GM12878 (cell line): ENCODE measurements around the gene CLEC4G. TPM values are rescaled to one million over a fixed set of nuclear protein-coding genes. Genes with fewer than 3 reads are reported as not detected.

Experiments
- ATAC-seq: fragments of 200-7000 bp; cut with Tn5 transposase; 3 replicates; pipeline ENCODE4 v1.9.1; 2020; ENCODE audit warnings: mild to moderate bottlenecking, moderate library complexity
- BruUV-seq: library from RNA; stranded (reverse); fragments of 400-500 nt; replicated peaks from 2 replicates; lab custom pipeline; 2021; lab: Mats Ljungman, UMichigan
- CTCF ChIA-PET: fragments of 300-600 bp; sonication (Branson Sonifier 250); formaldehyde crosslinking; extraction: SDS; loops from one replicate; lab custom pipeline; 2021; ENCODE audit warnings: inconsistent platforms; lab: Yijun Ruan, JAX
- POLR2A ChIA-PET: fragments of 350-600 bp; formaldehyde crosslinking; extraction: SDS; loops from one replicate; lab custom pipeline; 2021; ENCODE audit warnings: inconsistent platforms; lab: Charles Lee
- RAD21 ChIA-PET: fragments of 300-600 bp; sonication (Branson Sonifier 250); formaldehyde crosslinking; loops from one replicate; lab custom pipeline; 2023; ENCODE audit warnings: antibody characterized with exemption; ENCODE audit not compliant: unreplicated experiment; lab: Charles Lee
- SMC1A ChIA-PET: fragments of 300-600 bp; sonication (Branson Sonifier 250); formaldehyde crosslinking; loops from one replicate; lab custom pipeline; 2023; ENCODE audit not compliant: unreplicated experiment, uncharacterized antibody; lab: Charles Lee
- DNase-seq: peaks from one replicate; pipeline ENCODE4 v3.0.0-alpha.2; 2011; ENCODE audit warnings: low read depth, low spot score
- FAIRE-seq: peaks from 3 replicates; lab custom pipeline; 2011; peaks lifted over from hg19 to GRCh38; lab: Jason Lieb, UNC
- H2AFZ ChIP-seq: 2 replicates; pipeline ENCODE4 v1.6.0; 2011; ENCODE audit warnings: low read depth, low read length, control low read depth; ENCODE audit not compliant: control insufficient read depth
- H3K27ac ChIP-seq: 2 replicates; pipeline ENCODE4 v1.5.1; 2011; ENCODE audit warnings: control low read depth; ENCODE audit not compliant: control insufficient read depth, insufficient read depth
- H3K27me3 ChIP-seq, 2 experiments: replicated peaks in 1 of 2; 2 replicates each; pipeline versions ENCODE4 v1.6.0 to v1.6.1; 2011; ENCODE audit warnings: low read length in 1 of 2; ENCODE audit not compliant: control insufficient read depth in 2 of 2, insufficient read depth in 2 of 2
- H3K36me3 ChIP-seq, 2 experiments: 2 replicates each; pipeline ENCODE4 v1.5.1; 2011; ENCODE audit warnings: low read length in 1 of 2; ENCODE audit not compliant: control insufficient read depth in 2 of 2, insufficient read depth in 2 of 2
- H3K4me1 ChIP-seq: 2 replicates; pipeline ENCODE4 v1.6.1; 2011; ENCODE audit warnings: mild to moderate bottlenecking, low read length, moderate library complexity, mixed read lengths; ENCODE audit not compliant: control insufficient read depth, insufficient read depth
- H3K4me2 ChIP-seq: 2 replicates; pipeline ENCODE4 v1.6.0; 2011; ENCODE audit warnings: control low read depth; ENCODE audit not compliant: control insufficient read depth, insufficient read depth
- H3K4me3 ChIP-seq: fragments of 200-600 bp; sonication (generic); 2 replicates; pipeline ENCODE4 v1.5.1; 2016
- H3K79me2 ChIP-seq: 2 replicates; pipeline ENCODE4 v1.6.0; 2011; ENCODE audit warnings: low read length; ENCODE audit not compliant: control insufficient read depth, insufficient read depth
- H3K9ac ChIP-seq: 2 replicates; pipeline ENCODE4 v1.8.0; 2011; ENCODE audit warnings: low read length, control low read depth, mixed read lengths; ENCODE audit not compliant: control insufficient read depth, insufficient read depth
- H3K9me3 ChIP-seq: replicated peaks from 3 replicates; pipeline ENCODE4 v1.5.1; 2011; ENCODE audit warnings: mild to moderate bottlenecking, low read length; ENCODE audit not compliant: control insufficient read depth, insufficient read depth
- H4K20me1 ChIP-seq: 2 replicates; pipeline ENCODE4 v1.6.0; 2011; ENCODE audit not compliant: control insufficient read depth, insufficient read depth
- BHLHE40 ChIP-seq, 2 experiments: fragments of 450-650 bp in 1 of 2; IDR thresholded peaks; 2 replicates each; pipeline ENCODE4 v1.6.1; 2011 to 2017; ENCODE audit warnings: low read depth in 2 of 2, borderline replicate concordance in 1 of 2, improper control_type of control experiment in 1 of 2, low read length in 1 of 2, mild to moderate bottlenecking in 1 of 2
- CHD1 ChIP-seq: IDR thresholded peaks from 2 replicates; pipeline ENCODE4 v1.6.1; 2012; ENCODE audit warnings: low read depth, low read length, improper control_type of control experiment
- DPF2 ChIP-seq: fragments of 450-650 bp; IDR thresholded peaks from 2 replicates; pipeline ENCODE4 v1.6.1; 2017; ENCODE audit warnings: mild to moderate bottlenecking
- EED ChIP-seq: sonication (generic); IDR thresholded peaks from 2 replicates; pipeline ENCODE4 v1.6.1; 2016; ENCODE audit warnings: antibody characterized with exemption, low read depth
- LARP7 ChIP-seq: fragments of 450-650 bp; IDR thresholded peaks from 2 replicates; pipeline ENCODE4 v1.6.1; 2017; ENCODE audit warnings: mild to moderate bottlenecking
- MEF2A ChIP-seq: IDR thresholded peaks from 2 replicates; pipeline ENCODE4 v1.6.1; 2011; ENCODE audit warnings: low read depth, mild to moderate bottlenecking, low read length, moderate library complexity; ENCODE audit not compliant: insufficient read depth
- RELA ChIP-seq: fragments of 450-650 bp; IDR thresholded peaks from 2 replicates; pipeline ENCODE4 v1.8.0; 2014; ENCODE audit warnings: borderline replicate concordance; ENCODE audit not compliant: partially characterized antibody
- SMARCA5 ChIP-seq: fragments of 450-650 bp; IDR thresholded peaks from 2 replicates; pipeline ENCODE4 v1.6.1; 2017; ENCODE audit warnings: mild to moderate bottlenecking
- SREBF2 ChIP-seq: IDR thresholded peaks from 2 replicates; pipeline ENCODE4 v1.6.1; 2012; ENCODE audit warnings: mild to moderate bottlenecking, low read length
- YBX1 ChIP-seq: fragments of 450-650 bp; IDR thresholded peaks from 2 replicates; pipeline ENCODE4 v1.6.1; 2016; ENCODE audit warnings: antibody characterized with exemption
- WGBS: methylation state at CpG from one replicate; pipeline ENCODE4 v1.1.6; 2016; ENCODE audit warnings: low lambda C conversion rate; ENCODE audit not compliant: insufficient replicate concordance, insufficient coverage; ENCODE audit errors: missing lambda C conversion rate; 5-methylcytosine and 5-hydroxymethylcytosine counted together
- in situ Hi-C: fragments of 300-500 bp; cut with MboI; formaldehyde crosslinking; loops from 9 replicates; pipeline ENCODE4 v1.14.3; 2018; ENCODE audit warnings: mixed read lengths
- intact Hi-C: fragments of 100-400 bp; cut with micrococcal nuclease; formaldehyde crosslinking; loops from one replicate; pipeline ENCODE4 v1.14.2; 2022; ENCODE audit not compliant: unreplicated experiment
- polyA plus RNA-seq, 11 experiments: library from polyadenylated mRNA; depleted of rRNA in 4 of 11; unstranded in 6 of 11; stranded (reverse) in 5 of 11; fragments of >200 nt; fragmentation: Nextera tagmentation in 4 of 11; fragmentation: Illumina TruSeq in 1 of 11; extraction: Ambion mirVana in 4 of 11; extraction: Trizol in 1 of 11; gene quantifications; 1 replicate in 1 of 11; 2 replicates in 10 of 11; pipeline versions ENCODE4 v1.2.1 to v1.2.3, GENCODE V29; 2011 to 2016; ENCODE audit warnings: inconsistent platforms in 2 of 11, missing spikeins in 2 of 11, low read depth in 1 of 11
- total RNA-seq, 4 experiments: library from RNA; depleted of rRNA in 3 of 4; stranded (reverse); fragments of >200 nt in 3 of 4; fragmentation: Illumina TruSeq in 1 of 4; extraction: Trizol in 1 of 4; gene quantifications; 2 replicates each; pipeline versions ENCODE4 v1.2.1 to v1.2.3, GENCODE V29; 2013 to 2021
- TF ChIP-seq, protein P1 (sequence below): IDR thresholded peaks from 2 replicates; pipeline ENCODE4 v1.6.1; 2011; ENCODE audit warnings: low read depth, mild to moderate bottlenecking, low read length, moderate library complexity, borderline replicate concordance; ENCODE audit errors: extremely low read depth
- TF ChIP-seq, protein P2 (sequence below): fragments of 450-650 bp; IDR thresholded peaks from 2 replicates; pipeline ENCODE4 v1.6.1; 2016; ENCODE audit warnings: mild to moderate bottlenecking
- TF ChIP-seq, protein P3 (sequence below): fragments of 450-650 bp; IDR thresholded peaks from 2 replicates; pipeline ENCODE4 v1.6.1; 2017; ENCODE audit warnings: mild to moderate bottlenecking, moderate library complexity

The CLEC4G gene
- total and polyA plus RNA-seq, 10 of the 15 experiments (the other 5 are each of a cell fraction or from before 2014, with no cell fraction given): 0.04 TPM; not detected in 9

DNA sequence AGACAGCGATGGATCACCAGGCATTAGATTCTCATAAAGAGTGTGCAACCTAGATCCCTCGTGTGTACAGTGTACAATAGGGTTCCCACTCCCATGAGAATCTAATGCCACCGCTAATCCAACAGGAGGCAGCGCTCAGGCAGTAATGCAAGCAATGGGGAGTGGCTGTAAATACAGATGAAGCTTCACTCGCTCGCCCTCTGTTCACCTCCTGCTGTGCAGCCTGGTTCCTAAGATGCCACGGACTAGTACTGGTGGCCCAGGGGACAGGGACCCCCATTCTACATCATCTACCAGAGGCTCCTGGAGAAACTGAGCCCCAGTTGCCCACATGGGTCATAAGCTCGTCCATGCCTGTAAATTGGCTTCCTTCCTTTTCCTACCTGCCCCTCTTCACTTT is 39.2 kb upstream of the CLEC4G start:
- Histone ChIP-seq H3K27ac (no peak overlapping the region), H3K9me3 (no peaks in the 10 kb centered on the region; the same call in 1 of the 3 replicates), H4K20me1 (no peaks in the 10 kb centered on the region), H3K9ac (no peak overlapping the region), H3K4me3 (no peak overlapping the region), H3K27me3 (no peaks in the 10 kb centered on the region; a peak in 1 of 4 replicates), H2AFZ (no peak overlapping the region), H3K36me3 (no peaks in the 10 kb centered on the region), H3K4me1 (peaks cover 17% of the 10 kb centered on the region), H3K79me2 (no peaks in the 10 kb centered on the region), H3K4me2 (no peak overlapping the region)
- ChIA-PET CTCF (interaction anchor here (1.1 to 1.4 kb wide), 2 partner anchors 29 to 90 kb away, joined by 3 to 4 read pairs; partner anchors contain the start of gene TRAPPC5), SMC1A (interaction anchor here (0.9 to 1.8 kb wide), 6 partner anchors 10 to 117 kb away, joined by 3 to 5 read pairs (median 4); partner anchors contain the start of gene CD209), RAD21 (interaction anchor here (1.2 kb wide), 1 partner anchor 85 kb away, joined by 3 read pairs; no protein-coding TSS in a partner anchor), POLR2A (interaction anchor here (1.1 to 1.2 kb wide), 2 partner anchors 13 to 74 kb away, joined by 3 read pairs; no protein-coding TSS in a partner anchor)
- no peak for ATAC-seq
- WGBS: 70% methylated on average over 8 of the region's 8 CpGs
- no peak for DNase-seq
- in situ Hi-C loops (no loop called here), intact Hi-C loops (no loop called here)
- FAIRE-seq: no peak
- BruUV-seq: no TSS peak
- TF ChIP-seq YBX1: no peak
- no peak for TF ChIP-seq SREBF2
- TF ChIP-seq, protein P1, sequence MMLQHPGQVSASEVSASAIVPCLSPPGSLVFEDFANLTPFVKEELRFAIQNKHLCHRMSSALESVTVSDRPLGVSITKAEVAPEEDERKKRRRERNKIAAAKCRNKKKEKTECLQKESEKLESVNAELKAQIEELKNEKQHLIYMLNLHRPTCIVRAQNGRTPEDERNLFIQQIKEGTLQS: no peak
- no peak for TF ChIP-seq EED
- TF ChIP-seq MEF2A: no peak
- no peak for TF ChIP-seq SMARCA5
- no peak for TF ChIP-seq BHLHE40 (IDR thresholded peaks at IDR 0.05; ENCODE audit: borderline replicate concordance in 1 of 2, low read depth in 2 of 2, low read length in 1 of 2)
- TF ChIP-seq, protein P2, sequence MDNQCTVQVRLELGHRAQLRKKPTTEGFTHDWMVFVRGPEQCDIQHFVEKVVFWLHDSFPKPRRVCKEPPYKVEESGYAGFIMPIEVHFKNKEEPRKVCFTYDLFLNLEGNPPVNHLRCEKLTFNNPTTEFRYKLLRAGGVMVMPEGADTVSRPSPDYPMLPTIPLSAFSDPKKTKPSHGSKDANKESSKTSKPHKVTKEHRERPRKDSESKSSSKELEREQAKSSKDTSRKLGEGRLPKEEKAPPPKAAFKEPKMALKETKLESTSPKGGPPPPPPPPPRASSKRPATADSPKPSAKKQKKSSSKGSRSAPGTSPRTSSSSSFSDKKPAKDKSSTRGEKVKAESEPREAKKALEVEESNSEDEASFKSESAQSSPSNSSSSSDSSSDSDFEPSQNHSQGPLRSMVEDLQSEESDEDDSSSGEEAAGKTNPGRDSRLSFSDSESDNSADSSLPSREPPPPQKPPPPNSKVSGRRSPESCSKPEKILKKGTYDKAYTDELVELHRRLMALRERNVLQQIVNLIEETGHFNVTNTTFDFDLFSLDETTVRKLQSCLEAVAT: no peak
- TF ChIP-seq, protein P3, sequence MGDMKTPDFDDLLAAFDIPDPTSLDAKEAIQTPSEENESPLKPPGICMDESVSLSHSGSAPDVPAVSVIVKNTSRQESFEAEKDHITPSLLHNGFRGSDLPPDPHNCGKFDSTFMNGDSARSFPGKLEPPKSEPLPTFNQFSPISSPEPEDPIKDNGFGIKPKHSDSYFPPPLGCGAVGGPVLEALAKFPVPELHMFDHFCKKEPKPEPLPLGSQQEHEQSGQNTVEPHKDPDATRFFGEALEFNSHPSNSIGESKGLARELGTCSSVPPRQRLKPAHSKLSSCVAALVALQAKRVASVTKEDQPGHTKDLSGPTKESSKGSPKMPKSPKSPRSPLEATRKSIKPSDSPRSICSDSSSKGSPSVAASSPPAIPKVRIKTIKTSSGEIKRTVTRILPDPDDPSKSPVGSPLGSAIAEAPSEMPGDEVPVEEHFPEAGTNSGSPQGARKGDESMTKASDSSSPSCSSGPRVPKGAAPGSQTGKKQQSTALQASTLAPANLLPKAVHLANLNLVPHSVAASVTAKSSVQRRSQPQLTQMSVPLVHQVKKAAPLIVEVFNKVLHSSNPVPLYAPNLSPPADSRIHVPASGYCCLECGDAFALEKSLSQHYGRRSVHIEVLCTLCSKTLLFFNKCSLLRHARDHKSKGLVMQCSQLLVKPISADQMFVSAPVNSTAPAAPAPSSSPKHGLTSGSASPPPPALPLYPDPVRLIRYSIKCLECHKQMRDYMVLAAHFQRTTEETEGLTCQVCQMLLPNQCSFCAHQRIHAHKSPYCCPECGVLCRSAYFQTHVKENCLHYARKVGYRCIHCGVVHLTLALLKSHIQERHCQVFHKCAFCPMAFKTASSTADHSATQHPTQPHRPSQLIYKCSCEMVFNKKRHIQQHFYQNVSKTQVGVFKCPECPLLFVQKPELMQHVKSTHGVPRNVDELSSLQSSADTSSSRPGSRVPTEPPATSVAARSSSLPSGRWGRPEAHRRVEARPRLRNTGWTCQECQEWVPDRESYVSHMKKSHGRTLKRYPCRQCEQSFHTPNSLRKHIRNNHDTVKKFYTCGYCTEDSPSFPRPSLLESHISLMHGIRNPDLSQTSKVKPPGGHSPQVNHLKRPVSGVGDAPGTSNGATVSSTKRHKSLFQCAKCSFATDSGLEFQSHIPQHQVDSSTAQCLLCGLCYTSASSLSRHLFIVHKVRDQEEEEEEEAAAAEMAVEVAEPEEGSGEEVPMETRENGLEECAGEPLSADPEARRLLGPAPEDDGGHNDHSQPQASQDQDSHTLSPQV: no peak
- no peak for TF ChIP-seq RELA
- TF ChIP-seq DPF2: no peak
- TF ChIP-seq CHD1: no peak
- TF ChIP-seq LARP7: no peak
